ENCODE measurements around the gene RNF32. TPM values are rescaled to one million over a fixed set of nuclear protein-coding genes. Genes with fewer than 3 reads are reported as not detected.

Gene RNF32
- total RNA-seq, 1 donor = 0.43 TPM

DNA sequence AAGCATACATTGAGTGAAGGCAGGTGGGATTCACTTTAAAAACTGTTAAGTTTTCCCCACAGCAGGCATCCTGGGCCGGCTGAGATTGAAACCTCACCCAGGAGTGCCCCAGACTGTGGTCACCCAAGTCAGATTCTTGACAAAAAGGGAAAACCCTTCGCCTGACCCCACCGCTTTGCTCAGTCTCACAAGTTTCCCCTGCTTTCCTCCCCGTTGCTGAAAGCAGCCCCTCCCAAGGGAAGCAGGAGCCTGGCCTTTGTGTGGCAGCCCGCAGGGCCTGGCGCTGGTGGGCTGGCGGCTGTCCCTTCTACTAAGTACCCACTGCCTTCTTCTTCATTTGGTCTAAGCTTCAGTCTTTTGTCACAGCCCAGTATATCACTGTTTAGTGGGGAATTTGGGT, 16.0 kb downstream of the RNF32 start:
- no peak overlapping the region for H3K4me3 ChIP-seq (ENCODE audit: low read depth, low read length)
- no peak for DNase-seq (ENCODE audit: low read depth)
- TF ChIP-seq, protein P1, sequence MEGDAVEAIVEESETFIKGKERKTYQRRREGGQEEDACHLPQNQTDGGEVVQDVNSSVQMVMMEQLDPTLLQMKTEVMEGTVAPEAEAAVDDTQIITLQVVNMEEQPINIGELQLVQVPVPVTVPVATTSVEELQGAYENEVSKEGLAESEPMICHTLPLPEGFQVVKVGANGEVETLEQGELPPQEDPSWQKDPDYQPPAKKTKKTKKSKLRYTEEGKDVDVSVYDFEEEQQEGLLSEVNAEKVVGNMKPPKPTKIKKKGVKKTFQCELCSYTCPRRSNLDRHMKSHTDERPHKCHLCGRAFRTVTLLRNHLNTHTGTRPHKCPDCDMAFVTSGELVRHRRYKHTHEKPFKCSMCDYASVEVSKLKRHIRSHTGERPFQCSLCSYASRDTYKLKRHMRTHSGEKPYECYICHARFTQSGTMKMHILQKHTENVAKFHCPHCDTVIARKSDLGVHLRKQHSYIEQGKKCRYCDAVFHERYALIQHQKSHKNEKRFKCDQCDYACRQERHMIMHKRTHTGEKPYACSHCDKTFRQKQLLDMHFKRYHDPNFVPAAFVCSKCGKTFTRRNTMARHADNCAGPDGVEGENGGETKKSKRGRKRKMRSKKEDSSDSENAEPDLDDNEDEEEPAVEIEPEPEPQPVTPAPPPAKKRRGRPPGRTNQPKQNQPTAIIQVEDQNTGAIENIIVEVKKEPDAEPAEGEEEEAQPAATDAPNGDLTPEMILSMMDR (IDR thresholded peaks at IDR 0.05; ENCODE audit: insufficient read depth, low read depth, low read length) = no peak

DNA sequence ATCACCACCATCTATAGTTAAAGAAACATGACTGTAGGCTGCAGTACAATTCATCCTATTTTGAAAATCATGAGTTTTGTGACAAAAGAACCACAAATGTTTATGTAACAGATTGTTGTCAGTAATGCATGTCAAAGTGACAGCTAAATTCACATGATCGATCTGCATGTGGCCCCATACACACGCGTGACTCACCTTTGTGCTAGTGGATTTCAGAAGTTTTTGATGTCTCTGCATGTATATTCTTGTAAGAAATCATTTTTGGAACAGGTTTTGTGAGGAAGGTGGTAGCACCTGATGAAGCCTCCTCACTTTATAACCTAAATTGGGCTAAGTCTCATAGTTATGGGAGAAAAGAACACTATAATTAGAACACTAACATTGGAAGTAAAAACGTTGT, 17.1 kb downstream of the RNF32 start:
- DNase-seq (ENCODE audit: low read depth) = no peak
- TF ChIP-seq, protein P1 (IDR thresholded peaks at IDR 0.05; ENCODE audit: insufficient read depth, low read depth, low read length) = no peak
- no peak overlapping the region for H3K4me3 ChIP-seq (ENCODE audit: low read depth, low read length)

DNA sequence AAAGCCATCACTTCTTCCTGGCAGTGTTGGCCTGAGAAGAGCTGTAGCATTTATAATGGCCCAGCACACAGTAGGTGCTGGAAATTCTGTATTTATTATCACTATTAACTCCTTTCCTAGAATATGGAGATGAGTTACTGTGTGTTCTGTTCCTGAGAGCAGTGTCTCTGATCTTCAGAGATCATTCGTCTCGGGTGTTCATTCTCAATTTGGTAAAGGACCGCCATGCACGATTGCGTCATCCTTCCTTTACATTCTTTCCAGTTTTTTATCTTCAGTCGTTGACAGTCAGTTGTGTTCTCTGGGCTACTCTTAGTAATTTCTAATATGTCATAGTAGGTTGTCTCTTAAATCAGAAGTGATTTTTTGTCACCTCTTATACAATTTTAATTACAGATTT, 18.6 kb downstream of the RNF32 start:
- no peak for DNase-seq (ENCODE audit: low read depth)
- TF ChIP-seq, protein P1 (IDR thresholded peaks at IDR 0.05; ENCODE audit: insufficient read depth, low read depth, low read length) = no peak
- H3K4me3 ChIP-seq (ENCODE audit: low read depth, low read length) = no peak overlapping the region

DNA sequence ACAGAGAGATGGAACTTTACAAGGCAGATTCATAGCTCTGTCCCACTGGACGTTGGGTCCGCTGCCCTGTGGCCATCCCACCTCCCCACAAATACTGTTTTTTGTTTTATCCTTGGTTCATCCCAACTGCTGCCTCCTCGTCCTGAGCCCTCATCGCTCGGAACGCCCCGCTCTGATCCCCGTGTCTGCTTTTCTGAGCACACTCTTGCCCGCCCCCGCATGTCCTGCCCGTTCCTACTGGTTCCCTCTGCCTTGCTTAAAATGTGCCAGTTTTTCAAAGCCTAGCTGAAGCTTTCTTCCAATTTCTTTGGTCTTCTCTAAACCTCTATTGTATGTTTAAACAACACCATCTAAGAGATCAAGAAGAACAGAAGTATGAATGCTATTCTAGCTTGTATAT, 19.4 kb downstream of the RNF32 start:
- TF ChIP-seq, protein P1 (IDR thresholded peaks at IDR 0.05; ENCODE audit: insufficient read depth, low read depth, low read length) = no peak
- H3K4me3 ChIP-seq (ENCODE audit: low read depth, low read length) = no peak overlapping the region
- DNase-seq (ENCODE audit: low read depth) = no peak

DNA sequence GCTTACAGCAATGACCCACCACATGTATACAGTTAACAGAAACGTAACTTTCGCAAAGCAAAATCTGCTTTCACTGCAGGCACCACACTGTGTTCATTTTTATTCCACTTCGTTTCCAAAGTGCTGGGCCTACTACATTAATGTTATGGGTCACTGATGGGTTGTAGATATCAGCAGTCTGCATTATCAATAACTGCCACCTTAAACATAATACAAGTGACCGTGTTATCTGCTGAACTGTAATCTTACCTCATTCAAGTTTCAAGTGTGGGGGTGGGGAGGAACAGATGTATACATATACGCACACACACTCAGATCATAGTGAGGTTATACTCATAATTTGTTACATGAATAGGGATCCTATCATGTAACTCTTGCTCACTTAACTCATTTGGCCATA, 21.1 kb downstream of the RNF32 start:
- no peak for DNase-seq (ENCODE audit: low read depth)
- TF ChIP-seq, protein P1 (IDR thresholded peaks at IDR 0.05; ENCODE audit: insufficient read depth, low read depth, low read length) = no peak
- H3K4me3 ChIP-seq (ENCODE audit: low read depth, low read length) = no peak overlapping the region

DNA sequence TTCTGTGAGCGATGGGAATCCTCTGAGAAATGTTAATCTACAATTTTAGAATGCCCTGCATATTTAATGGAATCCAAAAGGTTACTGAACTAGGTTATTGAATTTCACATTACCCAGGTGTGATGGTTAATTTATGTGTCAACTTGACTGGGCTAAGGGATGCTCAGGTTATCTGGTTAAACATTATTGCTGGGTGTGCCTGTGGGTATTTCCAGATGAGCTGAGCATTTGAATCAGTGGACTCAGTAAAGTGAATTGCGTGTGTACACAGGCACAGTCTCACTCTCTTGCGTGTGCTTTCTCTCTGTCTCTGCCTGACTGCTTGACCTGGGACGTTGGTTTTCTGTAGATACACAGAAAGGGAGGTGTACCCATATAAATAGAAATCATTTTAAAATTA, 21.7 kb downstream of the RNF32 start:
- TF ChIP-seq, protein P1 (IDR thresholded peaks at IDR 0.05; ENCODE audit: insufficient read depth, low read depth, low read length) = no peak
- H3K4me3 ChIP-seq (ENCODE audit: low read depth, low read length) = no peak overlapping the region
- no peak for DNase-seq (ENCODE audit: low read depth)

DNA sequence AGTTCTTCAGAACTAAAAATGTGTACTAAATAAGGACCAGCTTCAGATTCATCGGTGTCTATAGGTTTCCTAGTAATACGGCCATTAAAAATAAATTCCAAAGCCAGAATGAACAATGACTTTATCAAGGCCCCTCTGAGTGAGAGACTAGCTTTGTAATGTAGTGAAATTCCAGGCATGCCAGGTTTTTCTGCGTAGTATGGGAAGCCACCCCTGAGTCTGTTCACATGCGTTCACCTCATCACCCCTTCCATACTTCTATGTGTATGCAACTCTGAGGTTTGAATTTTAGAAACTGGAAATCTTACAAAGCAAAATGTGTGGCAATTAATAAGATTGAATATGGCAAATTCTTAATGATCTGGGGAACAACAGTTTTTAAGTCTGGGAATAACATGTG, 24.5 kb downstream of the RNF32 start:
- TF ChIP-seq, protein P1 (IDR thresholded peaks at IDR 0.05; ENCODE audit: insufficient read depth, low read depth, low read length) = no peak
- no peak overlapping the region for H3K4me3 ChIP-seq (ENCODE audit: low read depth, low read length)
- DNase-seq (ENCODE audit: low read depth) = no peak

All from fibroblast of villous mesenchyme (primary cell).